ENCODE measurements around the gene IER5L. TPM values are rescaled to one million over a fixed set of nuclear protein-coding genes. Genes with fewer than 3 reads are reported as not detected.

IER5L gene
- total RNA-seq, 2 donors from 2014 or later: 3.6 to 5.7 TPM

DNA sequence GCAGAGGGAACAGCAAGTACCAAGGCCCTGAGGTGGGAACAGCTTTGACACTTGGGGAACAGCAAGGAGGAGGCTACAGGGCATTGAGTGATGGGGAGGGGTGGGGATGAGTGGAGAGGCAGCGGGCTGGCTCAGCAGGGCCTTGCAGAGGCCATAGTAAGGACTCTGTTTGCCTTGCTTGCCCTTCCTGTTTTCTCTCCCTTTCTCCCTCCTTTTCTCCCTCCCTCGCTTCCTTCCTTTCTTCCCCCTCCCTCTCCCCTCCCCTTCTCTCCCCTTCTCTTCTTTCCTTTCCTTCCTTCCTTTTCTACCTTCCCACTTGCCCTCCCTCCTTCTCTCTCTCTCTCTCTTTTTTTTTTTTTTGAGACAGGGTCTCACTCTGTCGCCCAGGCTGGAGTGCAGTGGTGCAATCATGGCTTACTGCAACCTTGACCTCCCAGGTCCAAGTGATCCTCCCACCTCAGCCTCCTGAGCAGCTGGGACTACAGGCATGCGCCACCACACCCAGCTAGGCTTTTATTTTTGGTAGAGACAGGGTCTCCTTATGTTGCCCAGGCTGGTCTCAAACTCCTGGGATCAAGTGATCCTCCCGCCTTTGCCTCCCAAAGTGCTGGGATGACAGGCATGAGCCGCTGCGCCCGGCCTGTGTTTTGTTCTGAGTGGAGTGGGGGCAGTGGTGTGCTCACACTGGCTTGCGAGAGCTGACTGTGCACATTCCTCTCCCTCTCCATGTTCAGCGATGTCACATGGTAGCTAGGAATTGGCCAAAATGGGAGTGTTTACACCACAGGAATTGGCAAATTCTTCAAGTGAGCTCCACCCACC is 17.1 kb downstream of the IER5L start:
- Mint-ChIP-seq H3K36me3 (no peaks in the 10 kb centered on the region), H3K9me3 (no peaks in the 10 kb centered on the region), H3K27ac (no peak overlapping the region)
- ATAC-seq: no peak
- DNase-seq (ENCODE audit: low spot score in 2 of 2): no peak

DNA sequence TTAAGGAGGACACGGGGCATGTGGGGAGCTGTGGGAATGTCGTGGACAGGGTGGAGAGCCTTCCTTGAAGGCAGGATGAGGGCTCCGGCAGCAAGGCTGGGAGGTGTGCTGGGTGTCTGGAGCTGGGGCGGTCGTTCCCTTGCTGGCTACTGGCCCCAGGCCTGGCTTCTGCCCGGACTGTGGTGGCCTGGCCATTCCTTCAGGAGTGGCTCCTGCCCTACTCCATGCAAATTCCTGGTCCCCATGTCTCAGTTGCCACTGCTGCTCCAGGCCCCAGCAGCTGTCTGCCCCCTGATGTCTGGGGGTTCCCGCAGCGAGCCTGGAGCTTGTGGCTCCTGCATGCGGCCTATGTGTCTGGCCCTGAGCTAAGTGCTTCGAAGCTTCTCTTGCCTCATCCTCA is 21.9 kb downstream of the IER5L start:
- Mint-ChIP-seq H3K9me3 (no peaks in the 10 kb centered on the region), H3K27ac (no peak overlapping the region), H3K36me3 (no peaks in the 10 kb centered on the region)
- ATAC-seq (no peak), DNase-seq (ENCODE audit: low spot score in 2 of 2) (no peak)

DNA sequence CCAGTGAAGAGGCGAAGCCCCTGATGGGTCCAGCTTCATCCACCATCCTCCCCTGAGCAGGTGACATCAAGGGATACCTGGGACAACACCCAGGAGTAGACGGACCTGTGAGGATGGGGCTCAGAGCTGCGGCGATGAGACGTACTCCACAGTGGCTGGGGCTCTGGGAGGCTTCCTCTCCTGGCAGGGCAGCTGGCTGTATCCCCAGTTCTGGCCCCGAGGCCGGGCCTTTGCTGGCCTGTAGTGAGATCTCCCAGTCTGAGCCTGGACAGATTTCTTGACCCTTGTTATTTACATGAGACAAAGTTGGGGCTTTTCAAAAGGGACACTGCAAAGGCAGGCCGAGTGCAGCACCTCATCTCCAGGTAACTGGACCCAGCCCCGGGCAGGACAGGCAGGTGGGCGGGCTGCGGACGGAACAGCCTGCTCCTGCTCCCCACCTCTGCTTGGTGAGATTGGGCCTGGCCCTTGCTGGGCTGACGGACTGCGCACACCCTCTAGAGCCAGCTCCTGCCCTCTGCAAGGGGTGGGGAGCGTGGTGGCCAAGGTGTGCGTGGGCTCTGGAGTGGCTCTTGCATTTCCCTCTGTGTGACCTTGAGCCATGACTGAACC is 23.1 kb downstream of the IER5L start:
- H3K27ac Mint-ChIP-seq: no peak overlapping the region
- ATAC-seq (no peak), DNase-seq (ENCODE audit: low spot score in 2 of 2) (no peak)
- no peaks in the 10 kb centered on the region for H3K9me3 Mint-ChIP-seq
- no peaks in the 10 kb centered on the region for H3K36me3 Mint-ChIP-seq

GRCh38 chr9:129151469-129151868 is 26.6 kb downstream of the IER5L start:
- Mint-ChIP-seq H3K27ac (peak overlapping the region; percentile 37 to 66), H3K36me3 (no peaks in the 10 kb centered on the region), H3K9me3 (no peaks in the 10 kb centered on the region)
- DNase-seq (ENCODE audit: low spot score in 2 of 2) (no peak), ATAC-seq (no peak)

- peak overlapping the region in 1 of 2 donors; percentile 81 for H3K27ac Mint-ChIP-seq
- H3K9me3 Mint-ChIP-seq: no peaks in the 10 kb centered on the region
- no peak for ATAC-seq
- no peaks in the 10 kb centered on the region for H3K36me3 Mint-ChIP-seq
- no peak for DNase-seq (ENCODE audit: low spot score in 2 of 2)
These were observed 27.3 kb downstream of the IER5L start for GRCh38 chr9:129150672-129151211.

DNA sequence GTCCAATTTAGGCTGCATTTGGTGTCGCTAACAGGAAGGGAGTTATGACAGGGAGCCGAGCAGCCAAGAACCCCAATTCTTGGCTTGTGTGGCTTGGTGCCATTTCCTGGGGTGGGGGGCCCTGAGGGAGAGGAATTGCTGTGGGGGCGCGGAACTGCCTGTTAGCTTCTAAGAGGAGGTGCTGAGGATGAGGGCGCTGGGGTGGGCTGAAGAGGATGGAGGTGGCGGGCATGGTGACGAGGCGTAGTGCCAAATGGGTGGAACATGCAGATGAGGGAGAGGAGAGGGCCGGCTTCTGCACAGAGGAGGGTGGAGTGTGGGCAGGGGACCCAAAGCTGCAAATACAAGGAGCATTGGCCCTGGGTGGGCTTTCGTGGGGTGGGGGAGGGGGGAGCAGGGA is 27.9 kb downstream of the IER5L start:
- DNase-seq (ENCODE audit: low spot score in 2 of 2) (no peak), ATAC-seq (no peak)
- Mint-ChIP-seq H3K36me3 (no peaks in the 10 kb centered on the region), H3K27ac (peak overlapping the region in 1 of 2 donors; percentile 81), H3K9me3 (no peaks in the 10 kb centered on the region)

DNA sequence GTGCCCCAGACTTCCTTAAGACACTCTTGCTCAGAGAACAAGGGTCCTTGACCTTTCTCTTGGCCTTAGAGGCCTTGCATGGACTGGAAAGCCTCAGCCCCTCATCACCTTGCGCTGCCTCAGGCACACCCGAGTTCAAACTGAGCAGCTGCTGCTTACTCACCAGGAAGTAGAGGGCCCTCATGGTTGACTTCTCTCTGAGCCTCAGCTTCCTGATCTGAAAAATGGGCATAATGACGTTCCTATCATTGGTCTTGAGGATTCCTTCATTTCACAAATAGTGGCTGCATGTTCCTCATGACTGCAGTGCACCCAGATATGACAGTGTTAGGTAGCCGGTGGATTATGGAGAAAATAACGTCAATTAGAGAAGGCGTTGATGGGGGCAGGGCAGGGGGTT is 28.6 kb downstream of the IER5L start:
- no peak for DNase-seq (ENCODE audit: low spot score in 2 of 2)
- H3K27ac Mint-ChIP-seq: peak overlapping the region in 1 of 2 donors; percentile 33
- H3K36me3 Mint-ChIP-seq: no peaks in the 10 kb centered on the region
- no peak for ATAC-seq
- no peaks in the 10 kb centered on the region for H3K9me3 Mint-ChIP-seq

DNA sequence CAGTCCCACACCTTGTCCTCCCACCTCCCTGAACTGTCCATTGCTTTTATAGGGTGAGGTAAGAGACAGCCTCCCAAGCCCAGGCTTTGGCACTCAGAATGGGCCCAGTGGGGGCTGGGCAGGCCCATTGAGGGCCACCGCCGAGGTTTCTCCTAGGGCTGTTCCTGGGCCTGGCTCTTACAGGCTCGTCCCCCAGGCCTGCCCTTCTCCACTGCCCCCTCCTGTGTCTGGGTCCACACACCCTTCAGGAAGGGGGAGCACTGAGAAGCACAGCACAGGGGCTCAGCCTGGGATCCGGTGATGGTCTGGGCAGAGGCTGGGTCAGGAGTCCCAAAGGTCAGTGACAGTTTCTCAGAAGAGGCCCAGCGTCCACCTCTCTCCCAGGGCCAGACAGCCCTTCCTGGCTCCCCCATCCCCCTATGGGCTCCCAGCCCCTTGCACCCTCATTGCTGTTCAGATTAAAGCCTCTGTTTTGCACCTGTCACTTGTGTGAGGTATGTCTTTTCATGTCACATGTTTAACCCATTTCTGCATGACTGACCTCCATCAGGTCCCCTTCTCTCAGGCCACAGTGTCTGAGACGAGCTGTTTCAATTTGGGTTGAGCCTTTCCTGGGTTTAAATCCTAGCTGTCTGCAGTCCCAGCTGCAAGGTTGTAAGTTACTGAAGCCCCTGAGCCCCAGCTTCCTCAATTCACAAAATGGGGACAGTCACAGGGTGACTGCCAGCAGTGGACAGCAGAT is 29.4 kb downstream of the IER5L start:
- peaks cover 0 to 6% of the 10 kb centered on the region in 2 donors for H3K36me3 Mint-ChIP-seq
- no peak for ATAC-seq
- peak overlapping the region in 1 of 2 donors; percentile 68 for H3K27ac Mint-ChIP-seq
- no peak for DNase-seq (ENCODE audit: low spot score in 2 of 2)
- no peaks in the 10 kb centered on the region for H3K9me3 Mint-ChIP-seq

GRCh38 chr9:129146441-129146941 is 31.6 kb downstream of the IER5L start:
- Mint-ChIP-seq H3K27ac (peak overlapping the region in 1 of 2 donors; percentile 74), H3K36me3 (peaks cover 4 to 6% of the 10 kb centered on the region in 2 donors), H3K9me3 (no peaks in the 10 kb centered on the region)
- DNase-seq (ENCODE audit: low spot score in 2 of 2) (no peak), ATAC-seq (no peak)

DNA sequence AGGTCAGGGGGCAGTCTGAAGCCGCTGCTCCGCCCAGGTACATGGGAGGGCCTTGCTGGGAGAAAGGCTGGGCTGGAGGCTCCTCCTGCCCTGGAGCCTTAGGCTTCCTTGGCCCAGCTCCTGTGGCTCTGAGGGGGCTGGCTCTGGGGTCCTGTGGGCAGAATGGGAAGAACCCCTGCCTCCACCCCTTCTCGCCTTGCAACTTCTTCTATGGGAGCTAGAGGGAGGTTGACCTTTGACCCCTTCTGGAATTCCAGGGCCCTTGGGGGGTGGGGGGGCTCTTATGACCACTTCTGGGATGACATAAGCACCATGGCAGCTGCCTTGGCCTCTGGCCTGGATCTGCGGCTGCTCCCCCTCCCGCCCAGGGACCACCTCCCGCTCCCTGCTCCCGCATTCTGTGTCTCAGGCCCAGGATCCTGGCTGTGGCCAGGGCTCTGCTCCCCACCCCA is 32.2 kb downstream of the IER5L start:
- Mint-ChIP-seq H3K36me3 (peaks cover 4 to 6% of the 10 kb centered on the region in 2 donors), H3K27ac (no peak overlapping the region), H3K9me3 (no peaks in the 10 kb centered on the region)
- no peak for ATAC-seq
- no peak for DNase-seq (ENCODE audit: low spot score in 2 of 2)

GRCh38 chr9:129145316-129145715 is 32.7 kb downstream of the IER5L start:
- peaks cover 4 to 6% of the 10 kb centered on the region in 2 donors for H3K36me3 Mint-ChIP-seq
- ATAC-seq: no peak
- H3K9me3 Mint-ChIP-seq: no peaks in the 10 kb centered on the region
- DNase-seq (ENCODE audit: low spot score in 2 of 2): no peak
- H3K27ac Mint-ChIP-seq: no peak overlapping the region

- ATAC-seq: peak in 1 of 2 donors; percentile 20
These were observed 34.8 kb downstream of the IER5L start for GRCh38 chr9:129143031-129143927.

DNA sequence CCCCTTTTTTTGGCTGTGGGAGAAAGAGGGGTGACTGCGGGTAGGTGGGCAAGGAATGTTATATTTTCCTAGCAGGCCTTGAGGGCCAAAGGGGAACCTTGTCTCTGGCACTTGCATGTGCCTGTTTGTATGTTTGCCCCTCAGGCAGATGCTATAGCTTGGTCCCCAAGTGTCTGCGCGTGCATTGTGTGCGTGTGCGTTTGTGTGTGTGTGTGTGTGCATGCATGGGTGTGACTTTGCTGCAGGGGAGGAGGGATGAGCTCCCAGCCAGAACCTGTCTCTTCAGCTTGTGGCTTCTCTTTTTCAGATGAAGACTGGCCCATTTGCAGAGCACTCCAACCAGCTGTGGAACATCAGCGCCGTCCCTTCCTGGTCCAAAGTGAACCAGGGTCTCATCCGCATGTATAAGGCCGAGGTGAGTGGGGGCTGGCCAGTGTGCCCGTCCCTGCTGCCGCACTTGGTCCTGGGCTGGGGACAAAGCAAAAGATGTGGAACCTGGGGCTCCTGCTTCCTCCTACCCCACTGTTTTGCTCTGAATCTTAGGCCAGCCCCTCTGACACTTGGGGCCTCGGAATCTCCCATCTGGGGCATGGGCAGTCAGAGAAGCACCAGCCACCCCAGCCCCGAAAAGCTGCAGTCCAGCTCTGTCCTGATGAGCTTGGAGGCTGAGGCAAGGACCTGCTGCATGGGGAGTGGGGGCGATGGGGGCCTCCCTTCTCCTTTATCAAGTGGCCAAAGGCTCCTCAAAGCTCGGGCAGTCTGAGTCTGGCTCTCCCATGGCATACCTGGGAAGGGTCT is 35.7 kb downstream of the IER5L start:
- DNase-seq (ENCODE audit: low spot score in 2 of 2): no peak
- no peak for ATAC-seq
- H3K27ac Mint-ChIP-seq: peak overlapping the region; percentile 29 to 95
- peaks cover 4 to 6% of the 10 kb centered on the region in 2 donors for H3K36me3 Mint-ChIP-seq
- no peaks in the 10 kb centered on the region for H3K9me3 Mint-ChIP-seq

More at GRCh38 chr9:129143031-129143927, 34.8 kb downstream of the IER5L start:
- peak in 1 of 2 donors; percentile 81 for DNase-seq (ENCODE audit: low spot score in 2 of 2)
- peak overlapping the region; percentile 91 to 95 for H3K27ac Mint-ChIP-seq
- H3K36me3 Mint-ChIP-seq: peaks cover 4 to 6% of the 10 kb centered on the region in 2 donors
- H3K9me3 Mint-ChIP-seq: no peaks in the 10 kb centered on the region

GRCh38 chr9:129141066-129142041 is 36.7 kb downstream of the IER5L start:
- peak in 1 of 2 donors; percentile 10 for ATAC-seq
- DNase-seq (ENCODE audit: low spot score in 2 of 2): peak in 1 of 2 donors; percentile 64
- peak overlapping the region; percentile 95 to 96 for H3K27ac Mint-ChIP-seq
- no peaks in the 10 kb centered on the region for H3K9me3 Mint-ChIP-seq
- H3K36me3 Mint-ChIP-seq: peaks cover 4 to 6% of the 10 kb centered on the region in 2 donors

Data from activated naive CD4-positive, alpha-beta T cell treated with anti-CD3 and anti-CD28 coated beads, Interleukin-2, amount 50 U/mL, for 72 hours (primary cell).